ENCODE data around the gene LYL1.

LYL1 gene

GRCh38 chr19:13071444-13072187, 31.0 kb downstream of the LYL1 start:
- no peak overlapping the region for H3K4me3 ChIP-seq (ENCODE audit: low read length)
- H3K27me3 ChIP-seq (ENCODE audit: control insufficient read depth, insufficient read depth, low read length): no peaks in the 10 kb centered on the region
- no peak overlapping the region for H3K9ac ChIP-seq (ENCODE audit: low read length)
- no peaks in the 10 kb centered on the region for H3K9me3 ChIP-seq (ENCODE audit: control insufficient read depth, low read length)
- peaks cover 38% of the 10 kb centered on the region for H3K4me1 ChIP-seq (ENCODE audit: control insufficient read depth, insufficient read depth, low read length)
- peaks cover 17% of the 10 kb centered on the region for H3K36me3 ChIP-seq (ENCODE audit: control insufficient read depth, insufficient read depth, low read length)

DNA sequence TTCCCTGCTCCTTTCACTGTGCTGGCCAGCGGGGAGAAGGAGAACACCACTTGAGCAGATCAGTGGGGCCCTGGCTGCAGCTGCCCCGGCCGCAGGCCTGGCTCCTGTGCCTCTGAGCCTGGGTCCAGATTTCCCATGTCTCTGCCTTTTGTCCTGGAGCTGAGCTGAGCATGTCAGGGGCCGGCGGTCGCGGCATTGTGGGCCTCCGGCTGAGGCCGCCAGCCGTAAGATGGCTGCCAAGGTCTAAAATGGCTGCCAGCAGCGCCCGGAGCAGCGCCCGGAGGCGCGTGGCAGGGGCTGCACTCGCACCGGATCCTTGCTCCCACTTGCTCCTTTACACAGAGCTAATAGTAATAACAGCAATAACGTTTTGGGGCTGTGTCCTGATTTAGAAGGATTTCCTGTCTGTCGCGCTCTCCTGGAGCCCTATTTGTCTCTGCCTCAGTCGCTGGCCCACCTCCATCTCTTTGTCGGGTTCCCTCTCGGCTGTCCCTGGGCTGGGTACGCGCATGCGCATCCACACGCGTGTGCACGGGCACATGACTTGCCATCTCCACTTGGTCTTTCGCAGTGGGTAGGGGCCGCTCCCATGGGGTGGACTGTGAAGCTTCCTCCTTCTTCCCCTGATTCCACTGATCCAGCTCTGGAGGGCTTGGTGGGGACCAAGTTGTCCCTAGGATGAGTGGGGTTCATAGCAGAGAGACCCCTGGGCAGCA, 32.1 kb downstream of the LYL1 start:
- H3K4me1 ChIP-seq (ENCODE audit: control insufficient read depth, insufficient read depth, low read length): peaks cover 35% of the 10 kb centered on the region

GRCh38 chr19:13069415-13070359, 33.0 kb downstream of the LYL1 start:
- H3K9me3 ChIP-seq (ENCODE audit: control insufficient read depth, low read length): no peaks in the 10 kb centered on the region
- H3K4me3 ChIP-seq (ENCODE audit: low read length): no peak overlapping the region
- no peak overlapping the region for H3K9ac ChIP-seq (ENCODE audit: low read length)
- H3K27me3 ChIP-seq (ENCODE audit: control insufficient read depth, insufficient read depth, low read length): no peaks in the 10 kb centered on the region
- peaks cover 35% of the 10 kb centered on the region for H3K4me1 ChIP-seq (ENCODE audit: control insufficient read depth, insufficient read depth, low read length)
- H3K36me3 ChIP-seq (ENCODE audit: control insufficient read depth, insufficient read depth, low read length): peaks cover 17% of the 10 kb centered on the region

More for the DNA sequence above, 32.1 kb downstream of the LYL1 start:
- Histone ChIP-seq H3K36me3 (ENCODE audit: control insufficient read depth, insufficient read depth, low read length) (peaks cover 17% of the 10 kb centered on the region), H3K9ac (ENCODE audit: low read length) (no peak overlapping the region), H3K9me3 (ENCODE audit: control insufficient read depth, low read length) (no peaks in the 10 kb centered on the region), H3K4me3 (ENCODE audit: low read length) (no peak overlapping the region), H3K27me3 (ENCODE audit: control insufficient read depth, insufficient read depth, low read length) (no peaks in the 10 kb centered on the region)

GRCh38 chr19:13068085-13068846, 34.4 kb downstream of the LYL1 start:
- H3K9me3 ChIP-seq (ENCODE audit: control insufficient read depth, low read length): no peaks in the 10 kb centered on the region
- H3K4me1 ChIP-seq (ENCODE audit: control insufficient read depth, insufficient read depth, low read length): peaks cover 36% of the 10 kb centered on the region
- H3K27me3 ChIP-seq (ENCODE audit: control insufficient read depth, insufficient read depth, low read length): no peaks in the 10 kb centered on the region
- no peak overlapping the region for H3K9ac ChIP-seq (ENCODE audit: low read length)
- H3K36me3 ChIP-seq (ENCODE audit: control insufficient read depth, insufficient read depth, low read length): peaks cover 5% of the 10 kb centered on the region
- H3K4me3 ChIP-seq (ENCODE audit: low read length): no peak overlapping the region

GRCh38 chr19:13066933-13067807, 35.5 kb downstream of the LYL1 start:
- Histone ChIP-seq H3K9me3 (ENCODE audit: control insufficient read depth, low read length) (no peaks in the 10 kb centered on the region), H3K9ac (ENCODE audit: low read length) (no peak overlapping the region), H3K4me1 (ENCODE audit: control insufficient read depth, insufficient read depth, low read length) (peaks cover 39% of the 10 kb centered on the region), H3K27me3 (ENCODE audit: control insufficient read depth, insufficient read depth, low read length) (no peaks in the 10 kb centered on the region), H3K36me3 (ENCODE audit: control insufficient read depth, insufficient read depth, low read length) (no peaks in the 10 kb centered on the region), H3K4me3 (ENCODE audit: low read length) (no peak overlapping the region)

DNA sequence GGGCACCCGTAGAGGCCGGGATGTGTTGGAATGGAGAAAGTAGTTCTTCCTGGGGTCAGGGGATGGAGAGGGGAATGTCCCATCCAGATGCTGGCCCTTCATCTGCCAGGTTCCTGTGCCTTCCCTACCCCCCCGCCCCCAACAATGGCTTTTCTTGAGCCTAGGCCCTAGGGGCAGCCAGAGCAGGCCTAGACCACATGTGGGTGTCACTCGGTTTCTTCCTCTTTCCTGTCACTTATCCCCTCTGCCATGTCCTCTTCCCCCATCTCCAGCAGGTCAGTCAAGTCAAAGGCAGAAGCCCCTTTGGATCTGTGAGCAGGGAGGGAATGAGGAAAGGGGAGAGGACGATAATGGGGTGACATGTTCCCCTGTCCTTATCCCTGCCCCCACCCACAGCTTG, 36.4 kb downstream of the LYL1 start:
- H3K4me3 ChIP-seq (ENCODE audit: low read length): no peak overlapping the region
- no peaks in the 10 kb centered on the region for H3K36me3 ChIP-seq (ENCODE audit: control insufficient read depth, insufficient read depth, low read length)
- H3K4me1 ChIP-seq (ENCODE audit: control insufficient read depth, insufficient read depth, low read length): peaks cover 46% of the 10 kb centered on the region
- H3K9me3 ChIP-seq (ENCODE audit: control insufficient read depth, low read length): no peaks in the 10 kb centered on the region
- H3K9ac ChIP-seq (ENCODE audit: low read length): no peak overlapping the region
- no peaks in the 10 kb centered on the region for H3K27me3 ChIP-seq (ENCODE audit: control insufficient read depth, insufficient read depth, low read length)

- Histone ChIP-seq H3K9me3 (ENCODE audit: control insufficient read depth, low read length) (no peaks in the 10 kb centered on the region), H3K27me3 (ENCODE audit: control insufficient read depth, insufficient read depth, low read length) (no peaks in the 10 kb centered on the region), H3K36me3 (ENCODE audit: control insufficient read depth, insufficient read depth, low read length) (no peaks in the 10 kb centered on the region), H3K9ac (ENCODE audit: low read length) (no peak overlapping the region), H3K4me3 (ENCODE audit: low read length) (no peak overlapping the region), H3K4me1 (ENCODE audit: control insufficient read depth, insufficient read depth, low read length) (peaks cover 55% of the 10 kb centered on the region)
These were observed 38.6 kb downstream of the LYL1 start for GRCh38 chr19:13064092-13064489.

DNA sequence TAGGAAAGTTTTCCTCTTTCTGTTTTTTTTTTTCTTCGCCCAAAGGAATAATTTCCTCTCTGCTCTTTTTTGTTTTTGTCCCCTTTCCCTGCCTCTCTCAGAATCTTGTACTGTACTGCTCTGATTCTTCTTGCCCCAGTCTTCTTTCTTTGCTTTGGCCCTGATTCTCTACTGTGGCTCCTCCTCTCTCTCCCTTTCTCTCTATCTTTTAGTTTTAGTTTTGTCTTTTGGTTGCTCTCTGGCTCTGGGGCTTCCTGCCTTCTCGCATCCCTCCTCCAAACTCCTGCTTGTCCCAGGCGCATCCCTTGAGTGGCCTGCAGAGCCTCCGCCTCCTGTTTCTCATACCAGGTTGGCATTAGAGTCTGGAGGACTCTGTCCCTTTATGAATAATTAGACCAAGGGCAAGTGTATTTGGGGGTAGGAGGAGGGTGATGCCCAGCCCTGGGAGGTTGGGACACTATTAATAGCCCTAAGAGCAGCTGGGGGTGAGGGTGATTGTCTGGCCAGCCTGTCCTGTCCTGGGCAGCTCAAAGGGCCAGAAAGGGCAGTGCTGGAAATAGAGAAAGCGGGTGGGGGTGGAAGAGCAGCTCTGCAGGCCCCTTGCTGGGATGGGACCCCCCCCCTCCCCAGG, 39.1 kb downstream of the LYL1 start:
- no peaks in the 10 kb centered on the region for H3K9me3 ChIP-seq (ENCODE audit: control insufficient read depth, low read length)
- H3K36me3 ChIP-seq (ENCODE audit: control insufficient read depth, insufficient read depth, low read length): no peaks in the 10 kb centered on the region
- H3K27me3 ChIP-seq (ENCODE audit: control insufficient read depth, insufficient read depth, low read length): no peaks in the 10 kb centered on the region
- no peak overlapping the region for H3K4me3 ChIP-seq (ENCODE audit: low read length)
- H3K9ac ChIP-seq (ENCODE audit: low read length): no peak overlapping the region
- H3K4me1 ChIP-seq (ENCODE audit: control insufficient read depth, insufficient read depth, low read length): peaks cover 55% of the 10 kb centered on the region

DNA sequence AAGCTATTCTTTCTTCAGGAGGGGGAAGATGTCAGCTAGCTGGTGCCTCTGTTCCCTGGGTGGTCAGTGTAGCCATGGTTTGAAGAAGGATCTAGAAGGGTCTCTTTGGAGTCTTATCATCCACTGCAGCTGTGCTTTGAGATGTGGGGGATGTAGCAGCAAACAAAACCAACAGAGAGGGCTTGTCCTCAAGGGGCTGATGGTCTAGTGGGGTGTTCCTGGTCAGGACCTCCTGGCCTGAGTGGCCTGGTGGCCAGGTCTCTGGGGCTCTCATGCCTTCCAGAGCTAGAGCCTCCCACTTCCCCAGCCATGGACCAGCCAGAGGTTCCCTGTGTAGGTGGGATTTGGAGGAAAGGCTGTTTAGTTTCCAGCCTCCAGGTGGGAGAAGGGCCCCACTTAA, 40.3 kb downstream of the LYL1 start:
- peaks cover 60% of the 10 kb centered on the region for H3K4me1 ChIP-seq (ENCODE audit: control insufficient read depth, insufficient read depth, low read length)
- H3K36me3 ChIP-seq (ENCODE audit: control insufficient read depth, insufficient read depth, low read length): no peaks in the 10 kb centered on the region
- H3K9ac ChIP-seq (ENCODE audit: low read length): no peak overlapping the region

GRCh38 chr19:13060964-13061927, 41.4 kb downstream of the LYL1 start:
- no peaks in the 10 kb centered on the region for H3K9me3 ChIP-seq (ENCODE audit: control insufficient read depth, low read length)
- no peaks in the 10 kb centered on the region for H3K36me3 ChIP-seq (ENCODE audit: control insufficient read depth, insufficient read depth, low read length)
- peak overlapping the region; percentile 18 for H3K9ac ChIP-seq (ENCODE audit: low read length)
- H3K27me3 ChIP-seq (ENCODE audit: control insufficient read depth, insufficient read depth, low read length): no peaks in the 10 kb centered on the region
- peaks cover 61% of the 10 kb centered on the region for H3K4me1 ChIP-seq (ENCODE audit: control insufficient read depth, insufficient read depth, low read length)
- no peak overlapping the region for H3K4me3 ChIP-seq (ENCODE audit: low read length)

More for the DNA sequence above, 40.3 kb downstream of the LYL1 start:
- Histone ChIP-seq H3K27me3 (ENCODE audit: control insufficient read depth, insufficient read depth, low read length) (no peaks in the 10 kb centered on the region), H3K9me3 (ENCODE audit: control insufficient read depth, low read length) (no peaks in the 10 kb centered on the region), H3K4me3 (ENCODE audit: low read length) (no peak overlapping the region)
